HT-29 (cell line): Measurements from ENCODE around the gene TMEM273. TPM values are rescaled to one million over a fixed set of nuclear protein-coding genes. Genes with fewer than 3 reads are reported as not detected.
"Not testable (repeated sequence)": the region's sequence is repeated elsewhere in the genome, so short reads cannot be mapped to it uniquely, and the experiment has no call there.

Experiments
- DNase-seq: peaks from one replicate; pipeline ENCODE4 v3.0.0-alpha.2; 2015; ENCODE audit warnings: low spot score
- total RNA-seq: library from RNA; depleted of rRNA; stranded (reverse); fragments of >200 nt; shearing (Covaris generic); gene quantifications from 2 replicates; pipeline ENCODE4 v1.2.3, GENCODE V29; 2014

Gene TMEM273
- total RNA-seq, 1 experiment from 2014 or later = not detected

GRCh38 chr10:49205206-49205605, 17.0 kb upstream of the TMEM273 start:
- DNase-seq = no peak

GRCh38 chr10:49204119-49204518, 15.9 kb upstream of the TMEM273 start:
- no peak for DNase-seq

DNA sequence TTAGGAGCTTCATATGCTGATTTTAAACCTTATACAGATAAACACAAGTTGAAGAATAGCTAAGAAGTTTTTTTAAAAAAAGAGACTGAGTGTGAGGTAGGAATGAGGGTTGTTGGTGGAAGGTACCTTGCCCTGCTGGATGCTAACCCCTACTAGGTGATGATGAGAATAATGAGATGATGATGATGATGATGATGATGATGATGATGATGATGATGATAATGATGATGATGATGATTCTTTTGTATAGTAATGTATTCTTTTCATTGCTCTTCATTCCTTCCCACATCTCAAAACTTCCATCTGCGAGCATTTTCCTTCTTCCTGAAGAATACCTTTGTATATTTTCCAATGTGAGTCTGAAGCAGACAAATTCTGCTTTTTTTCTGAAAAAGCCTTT, 14.1 kb upstream of the TMEM273 start:
- DNase-seq = no peak

DNA sequence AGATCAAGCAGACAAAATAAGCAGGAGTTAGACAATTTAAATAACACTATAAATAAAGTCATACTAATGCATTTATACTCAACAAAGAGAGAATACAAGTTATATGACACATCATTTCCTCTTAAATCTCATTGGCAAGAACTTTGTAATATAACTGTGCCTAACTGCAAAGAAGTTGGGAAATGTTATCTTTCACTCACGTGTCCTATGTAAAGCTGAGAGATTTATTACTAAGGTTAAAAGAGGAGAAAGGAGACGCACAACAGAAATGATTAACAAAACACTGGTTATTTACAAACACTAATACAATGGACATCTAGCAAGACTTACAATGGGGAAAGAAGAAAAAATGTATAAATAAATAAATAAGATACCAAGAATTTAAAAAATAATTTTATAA, 12.7 kb upstream of the TMEM273 start:
- no peak for DNase-seq

DNA sequence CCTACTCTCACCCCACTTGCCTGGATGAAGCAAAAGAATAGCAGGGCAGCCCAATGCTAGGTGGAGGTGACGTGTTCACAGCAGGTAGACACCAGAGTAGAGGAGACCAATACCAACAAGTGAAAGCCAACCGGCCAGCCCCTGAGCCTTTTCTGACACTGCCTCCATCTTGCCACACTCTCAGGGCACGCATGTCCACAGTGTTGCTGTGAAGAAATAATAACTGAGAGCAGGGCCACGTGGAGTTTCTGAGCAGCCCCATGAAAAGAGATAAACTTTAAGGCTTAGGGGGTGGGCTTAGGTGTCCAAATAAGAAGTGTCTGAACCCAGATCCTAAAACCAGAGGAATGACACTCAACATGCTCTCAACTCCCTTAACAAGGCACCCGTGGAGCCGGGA, 9.0 kb upstream of the TMEM273 start:
- no peak for DNase-seq

DNA sequence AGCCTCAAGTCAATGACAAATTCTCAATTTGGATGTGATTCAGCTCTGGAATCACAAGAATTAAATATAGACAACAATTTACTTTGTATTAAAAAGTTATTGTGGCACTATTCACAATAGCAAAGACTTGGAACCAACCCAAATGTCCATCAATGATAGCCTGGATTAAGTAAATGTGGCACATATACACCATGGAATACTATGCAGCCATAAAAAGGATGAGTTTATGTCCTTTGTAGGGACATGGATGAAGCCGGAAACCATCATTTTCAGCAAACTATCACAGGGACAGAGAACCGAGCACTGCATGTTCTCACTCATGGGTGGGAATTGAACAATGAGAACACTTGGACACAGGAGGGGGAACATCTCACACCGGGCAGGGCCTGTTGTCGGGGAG, 7.7 kb upstream of the TMEM273 start:
- DNase-seq = not testable (repeated sequence)

DNA sequence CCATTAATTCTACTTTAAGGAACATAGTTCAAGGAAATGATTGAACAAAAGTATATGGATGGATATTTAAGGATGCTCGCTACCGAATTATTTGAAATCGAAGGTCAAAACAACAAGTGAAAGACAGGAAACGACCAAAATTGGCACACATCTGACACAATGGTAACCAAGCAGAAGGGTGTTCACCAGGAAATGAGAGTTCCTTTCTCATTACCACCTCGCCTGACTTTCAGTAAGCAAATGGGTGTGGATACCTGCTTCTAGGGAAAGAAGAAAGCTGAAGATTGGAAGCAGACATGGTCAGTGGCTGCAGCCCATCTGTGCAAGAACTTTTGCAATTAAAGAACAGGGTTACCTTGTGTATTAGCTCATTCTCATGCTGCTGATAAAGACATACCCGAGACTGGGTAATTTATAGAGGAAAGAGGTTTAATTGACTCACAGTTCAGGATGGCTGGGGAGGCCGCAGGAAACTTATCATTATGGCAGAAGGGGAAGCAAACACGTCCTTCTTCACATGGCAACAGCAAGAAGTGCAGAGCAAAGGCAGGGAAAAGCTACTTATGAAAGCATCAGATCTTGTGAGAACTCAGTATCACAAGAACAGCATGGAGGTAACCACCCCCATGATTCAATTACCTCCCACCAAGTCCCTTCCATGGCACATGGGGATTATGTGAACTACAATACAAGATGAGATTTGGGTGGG, 6.2 kb upstream of the TMEM273 start:
- DNase-seq = no peak

- no peak for DNase-seq
Observed at GRCh38 chr10:49191349-49191748, 3.2 kb upstream of the TMEM273 start.

GRCh38 chr10:49189422-49189821, 1.2 kb upstream of the TMEM273 start:
- DNase-seq = no peak

GRCh38 chr10:49187044-49187484, 1.1 kb downstream of the TMEM273 start:
- no peak for DNase-seq

GRCh38 chr10:49186613-49187012, 1.6 kb downstream of the TMEM273 start:
- no peak for DNase-seq

GRCh38 chr10:49185213-49185612, 3.0 kb downstream of the TMEM273 start:
- no peak for DNase-seq

DNA sequence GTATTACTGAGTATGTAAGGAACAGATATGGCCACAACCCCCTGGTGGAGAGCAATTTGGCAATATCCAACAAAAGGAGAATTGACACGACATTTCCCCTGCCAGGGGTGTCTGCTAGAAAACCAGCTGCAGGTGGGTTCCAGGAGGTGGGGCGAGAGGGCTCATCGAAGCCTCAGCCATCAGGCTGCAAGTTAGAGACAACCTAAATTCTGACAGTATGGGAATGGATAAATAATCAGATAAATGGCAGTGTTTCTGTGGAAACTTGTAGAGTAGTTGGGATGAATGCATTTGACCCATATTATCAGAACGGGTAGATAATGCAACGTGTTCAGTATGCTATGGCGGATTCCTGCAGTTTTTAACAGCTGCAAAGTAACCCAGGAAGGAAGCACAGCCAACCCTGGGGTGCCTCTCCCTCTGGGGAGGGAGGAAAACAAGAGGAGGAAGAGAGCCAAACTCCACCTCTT, 3.5 kb downstream of the TMEM273 start:
- no peak for DNase-seq

GRCh38 chr10:49183596-49184542, 4.3 kb downstream of the TMEM273 start:
- no peak for DNase-seq

DNA sequence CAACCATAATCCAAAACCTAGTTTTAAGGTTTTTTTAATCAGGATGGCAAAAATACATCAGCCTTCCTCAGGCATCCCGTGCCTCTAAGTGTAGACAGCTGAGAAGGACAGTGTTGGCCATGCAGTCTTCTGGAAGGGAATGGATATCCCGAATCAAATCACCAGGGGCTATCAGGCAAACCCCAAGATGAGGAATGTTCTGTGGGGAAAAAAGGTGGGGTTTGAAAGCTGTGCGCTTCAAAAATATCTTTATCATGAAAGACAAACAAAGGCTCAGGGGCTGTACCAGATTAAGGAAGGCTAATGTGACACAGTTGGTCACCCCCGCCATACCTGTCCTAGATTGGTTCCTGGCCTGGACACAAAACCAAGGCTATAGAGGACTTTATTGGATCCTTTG, 5.4 kb downstream of the TMEM273 start:
- no peak for DNase-seq

DNA sequence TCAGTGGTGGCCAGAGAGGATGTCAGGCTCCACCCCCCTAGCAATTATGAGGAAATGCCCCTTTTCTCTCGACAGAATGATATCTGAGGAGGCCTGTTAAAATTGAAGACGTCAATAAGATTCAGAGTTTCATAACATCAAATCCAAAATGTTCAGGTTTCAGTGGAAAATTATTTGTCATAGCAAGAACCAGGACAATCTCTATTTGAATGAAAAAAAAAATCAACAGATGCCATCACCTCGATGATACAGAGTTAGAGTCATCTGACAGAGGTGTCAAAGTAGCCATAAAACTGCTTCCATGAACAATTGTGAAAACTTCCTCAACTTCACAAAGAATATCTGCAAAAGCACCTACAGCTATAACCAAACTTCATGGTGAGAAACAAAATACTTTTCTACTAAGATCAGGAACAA, 7.7 kb downstream of the TMEM273 start:
- DNase-seq = no peak

DNA sequence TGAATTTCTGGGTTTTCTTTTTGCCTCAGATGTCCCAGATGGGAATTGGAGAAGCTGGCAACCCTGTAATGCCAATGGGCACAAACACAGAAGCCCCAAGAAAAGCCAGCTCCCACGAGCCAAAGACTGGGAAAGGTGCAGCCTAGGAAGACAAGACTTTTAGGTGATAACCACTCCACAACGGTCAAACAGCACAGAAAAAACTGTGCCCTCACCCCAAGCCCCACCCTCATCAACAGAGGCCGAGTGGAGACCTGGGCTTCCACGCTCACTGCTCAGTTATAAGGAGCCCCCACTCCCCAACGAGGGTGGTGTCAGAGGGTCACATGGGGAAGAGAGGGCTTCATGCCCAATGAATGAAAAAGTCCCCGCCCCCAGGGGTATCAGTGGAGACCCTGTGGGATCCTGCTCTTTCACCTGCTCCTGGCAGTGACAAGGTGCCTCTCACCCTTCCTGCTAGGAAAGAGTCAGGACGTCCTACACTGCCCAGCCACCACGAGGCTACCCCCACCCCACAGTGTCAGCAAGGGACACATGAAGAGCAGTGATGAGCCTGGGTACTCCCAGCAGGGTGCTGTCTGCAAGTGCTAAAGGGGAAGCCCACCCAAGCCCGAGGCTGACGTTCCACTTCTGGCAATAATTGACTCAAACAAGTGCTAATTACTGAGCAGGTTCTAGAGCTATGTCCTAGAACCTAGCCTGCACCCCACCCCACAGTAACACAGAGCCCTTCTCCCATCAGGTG, 8.3 kb downstream of the TMEM273 start:
- no peak for DNase-seq

DNA sequence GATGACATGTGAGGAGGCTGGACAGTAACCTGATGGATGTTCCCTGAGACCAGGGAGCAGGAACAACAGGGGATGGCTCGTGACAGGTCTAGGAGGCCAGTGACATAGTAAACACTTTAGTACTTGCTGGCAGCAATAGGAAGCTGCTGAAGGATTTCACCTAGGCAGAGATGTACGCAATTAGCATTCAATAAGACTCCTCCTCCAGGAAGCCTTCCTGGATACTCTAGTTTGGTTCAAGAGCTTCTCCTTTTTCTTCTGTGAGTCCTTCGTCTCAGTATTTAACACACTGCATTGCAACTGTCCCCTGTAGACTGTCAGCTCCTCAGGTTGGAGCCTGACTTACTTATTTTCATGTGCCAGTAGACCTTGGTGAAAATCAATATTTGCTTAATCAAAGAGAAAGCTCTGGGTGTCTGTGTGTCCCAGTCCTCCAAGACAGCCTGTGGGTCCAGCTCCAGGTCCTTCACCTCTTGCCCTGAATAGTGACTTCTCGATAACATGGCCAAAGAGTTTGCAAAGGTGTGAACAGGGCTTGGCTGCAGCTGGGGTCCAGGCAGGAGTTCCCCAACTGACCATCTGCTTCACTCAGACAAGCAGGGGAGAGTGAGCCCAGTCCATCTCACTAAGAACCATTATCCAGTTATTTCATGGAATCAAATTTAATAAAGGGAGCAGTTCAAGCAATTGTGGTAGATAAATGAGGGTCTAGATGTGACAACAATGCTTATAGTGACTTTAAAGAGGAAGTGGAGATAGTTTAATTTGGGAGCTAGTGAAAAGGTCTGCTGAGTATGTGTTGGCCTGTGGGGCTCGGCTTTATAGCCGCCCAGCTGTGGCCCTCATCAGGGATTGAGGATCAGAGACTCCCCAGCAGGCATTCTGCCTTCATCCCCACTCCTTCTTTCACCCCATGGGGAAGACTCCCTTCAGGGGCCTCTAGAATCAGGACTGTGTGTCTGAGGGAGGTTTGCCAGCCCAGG, 9.4 kb downstream of the TMEM273 start:
- DNase-seq = no peak

DNA sequence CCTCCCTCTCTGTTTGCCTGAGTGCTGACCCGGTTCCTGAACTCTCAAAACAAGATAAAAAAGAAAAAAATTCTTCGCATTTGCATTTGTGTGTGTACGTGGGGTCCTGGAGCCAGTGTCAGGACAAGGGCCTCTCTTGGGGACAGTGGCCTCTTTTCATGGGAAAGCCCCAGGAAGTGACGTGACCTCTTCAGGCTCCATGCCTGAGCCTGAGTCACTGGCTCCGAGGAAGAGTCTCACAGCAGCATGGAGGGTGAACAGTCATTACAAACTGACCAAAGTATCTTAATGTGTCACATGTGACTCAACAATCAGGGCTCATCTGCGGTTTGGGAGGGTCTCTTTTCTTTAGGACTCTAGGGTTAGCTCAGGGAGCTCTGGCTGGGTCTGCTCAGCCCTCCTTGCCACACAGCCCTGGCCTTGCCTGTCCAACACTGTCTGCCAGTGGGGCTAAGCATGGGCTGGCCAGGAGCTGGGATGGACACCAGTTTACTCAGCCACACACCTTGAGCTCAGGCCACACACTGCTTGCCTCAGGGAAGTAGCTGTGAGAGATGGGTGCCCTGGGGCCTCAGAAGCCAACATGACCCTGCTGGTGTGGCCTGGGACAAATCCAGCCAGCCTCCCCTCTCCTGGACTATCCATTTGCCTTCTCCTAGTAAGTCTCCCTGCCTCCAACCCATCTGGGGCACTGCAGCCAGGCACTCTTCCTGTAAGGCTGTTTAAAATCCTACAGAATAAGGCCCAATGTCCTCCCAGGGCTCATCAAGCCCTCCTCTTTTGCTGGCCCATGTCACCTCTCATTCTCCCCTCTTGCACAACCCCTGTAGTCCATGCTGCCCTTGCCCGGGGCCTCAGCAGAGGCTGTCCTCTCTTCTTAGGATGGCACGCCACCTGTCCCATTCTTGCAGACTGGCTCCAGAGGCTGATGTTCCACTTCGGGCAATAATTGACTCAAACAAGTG, 10.5 kb downstream of the TMEM273 start:
- no peak for DNase-seq
